ENCODE measurements around the gene ZXDC.

The ZXDC gene

DNA sequence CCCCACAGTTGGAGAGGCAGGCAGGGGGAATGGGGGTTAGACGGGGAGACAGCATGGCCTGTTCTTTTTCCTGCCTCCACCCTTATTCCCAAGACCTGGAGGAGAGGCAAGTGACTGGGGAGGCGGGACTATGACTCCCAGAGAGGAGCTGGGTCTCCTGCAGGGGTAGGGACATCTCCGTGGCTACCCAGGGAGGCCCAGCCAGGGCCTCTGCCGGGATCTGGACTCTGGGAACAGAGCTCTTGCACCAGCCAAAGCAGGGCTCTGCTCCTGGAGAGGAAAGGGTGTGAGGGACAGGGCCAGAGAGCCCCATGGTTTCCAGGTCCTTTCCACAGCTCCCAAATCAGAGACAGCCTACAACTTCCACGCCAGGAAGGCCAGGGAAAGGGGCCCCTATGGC, 58.2 kb downstream of the ZXDC start:
- H3K4me3 ChIP-seq (replicated peaks; ENCODE audit: low read depth, low read length) = no peak overlapping the region
- TF ChIP-seq, protein P1, sequence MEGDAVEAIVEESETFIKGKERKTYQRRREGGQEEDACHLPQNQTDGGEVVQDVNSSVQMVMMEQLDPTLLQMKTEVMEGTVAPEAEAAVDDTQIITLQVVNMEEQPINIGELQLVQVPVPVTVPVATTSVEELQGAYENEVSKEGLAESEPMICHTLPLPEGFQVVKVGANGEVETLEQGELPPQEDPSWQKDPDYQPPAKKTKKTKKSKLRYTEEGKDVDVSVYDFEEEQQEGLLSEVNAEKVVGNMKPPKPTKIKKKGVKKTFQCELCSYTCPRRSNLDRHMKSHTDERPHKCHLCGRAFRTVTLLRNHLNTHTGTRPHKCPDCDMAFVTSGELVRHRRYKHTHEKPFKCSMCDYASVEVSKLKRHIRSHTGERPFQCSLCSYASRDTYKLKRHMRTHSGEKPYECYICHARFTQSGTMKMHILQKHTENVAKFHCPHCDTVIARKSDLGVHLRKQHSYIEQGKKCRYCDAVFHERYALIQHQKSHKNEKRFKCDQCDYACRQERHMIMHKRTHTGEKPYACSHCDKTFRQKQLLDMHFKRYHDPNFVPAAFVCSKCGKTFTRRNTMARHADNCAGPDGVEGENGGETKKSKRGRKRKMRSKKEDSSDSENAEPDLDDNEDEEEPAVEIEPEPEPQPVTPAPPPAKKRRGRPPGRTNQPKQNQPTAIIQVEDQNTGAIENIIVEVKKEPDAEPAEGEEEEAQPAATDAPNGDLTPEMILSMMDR (IDR thresholded peaks at IDR 0.05; ENCODE audit: low read length, missing control alignments) = no peak
- DNase-seq (ENCODE audit: low read depth) = no peak

DNA sequence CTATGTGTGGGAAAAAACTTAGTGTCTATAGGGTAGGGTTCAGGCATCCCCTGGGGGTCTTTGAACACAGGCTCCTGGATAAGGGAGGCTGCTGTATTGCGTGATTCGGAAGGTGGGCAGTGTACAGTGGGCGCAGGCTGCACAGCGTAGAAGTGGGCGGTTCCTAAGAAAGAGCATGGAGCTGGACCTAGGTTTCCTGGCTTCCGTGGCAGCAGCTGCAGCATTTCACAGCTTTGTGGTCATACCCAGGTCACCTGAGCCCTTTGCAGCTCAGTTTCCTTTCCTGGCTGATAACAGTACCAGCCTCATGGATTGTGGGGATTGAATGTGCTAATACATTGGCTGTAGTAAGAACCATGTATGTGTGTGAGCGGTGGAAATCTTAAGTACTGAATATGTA, 58.7 kb downstream of the ZXDC start:
- no peak overlapping the region for H3K4me3 ChIP-seq (replicated peaks; ENCODE audit: low read depth, low read length)
- no peak for DNase-seq (ENCODE audit: low read depth)
- TF ChIP-seq, protein P1 (IDR thresholded peaks at IDR 0.05; ENCODE audit: low read length, missing control alignments) = no peak

DNA sequence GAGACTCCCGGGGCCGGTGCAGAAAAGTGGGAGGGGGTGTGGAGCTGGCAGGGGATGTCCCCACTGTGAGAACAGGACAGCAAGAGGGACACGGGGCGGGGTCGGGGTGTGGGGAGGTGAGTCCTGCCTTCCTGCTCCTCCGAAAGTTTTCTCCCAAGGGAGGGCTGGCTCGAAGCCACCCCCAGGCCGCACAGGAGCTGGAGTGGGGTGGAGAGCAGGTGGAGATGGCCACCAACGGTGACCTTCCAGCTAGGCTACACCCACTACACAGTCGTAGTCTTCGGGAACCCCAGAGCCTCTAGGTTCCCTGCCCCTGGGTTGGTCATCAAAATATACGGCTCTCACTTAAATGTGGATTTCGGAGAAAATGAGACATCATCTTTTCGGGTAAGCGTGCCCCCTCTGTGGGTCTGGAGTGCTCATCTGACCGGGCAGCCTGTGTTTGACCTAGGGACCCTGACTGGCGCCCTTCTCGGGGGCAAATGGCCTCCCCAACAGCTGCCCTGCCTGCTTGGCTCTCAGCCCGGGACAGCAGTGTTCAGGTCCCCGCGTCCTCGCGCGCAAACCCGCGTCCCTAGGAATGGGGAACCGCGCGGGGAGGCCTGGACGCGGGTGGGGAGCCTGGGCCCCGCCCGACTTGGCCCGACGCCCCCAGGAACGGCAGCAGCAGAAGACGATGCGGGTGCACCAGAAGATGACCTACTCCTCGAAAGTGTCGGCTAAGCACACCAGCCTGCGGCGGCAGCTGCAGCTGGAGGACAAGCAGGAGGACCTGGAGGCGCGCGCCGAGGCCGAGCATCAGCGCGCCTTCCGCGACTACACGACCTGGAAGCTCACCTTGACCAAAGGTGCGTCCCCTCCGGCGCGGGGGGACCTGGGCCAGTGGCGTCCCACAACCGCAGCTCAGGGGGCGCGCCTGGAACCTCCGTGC, 59.8 kb downstream of the ZXDC start:
- H3K4me3 ChIP-seq (replicated peaks; ENCODE audit: low read depth, low read length) = no peak overlapping the region
- TF ChIP-seq, protein P1 (IDR thresholded peaks at IDR 0.05; ENCODE audit: low read length, missing control alignments) = no peak
- DNase-seq (ENCODE audit: low read depth) = no peak

DNA sequence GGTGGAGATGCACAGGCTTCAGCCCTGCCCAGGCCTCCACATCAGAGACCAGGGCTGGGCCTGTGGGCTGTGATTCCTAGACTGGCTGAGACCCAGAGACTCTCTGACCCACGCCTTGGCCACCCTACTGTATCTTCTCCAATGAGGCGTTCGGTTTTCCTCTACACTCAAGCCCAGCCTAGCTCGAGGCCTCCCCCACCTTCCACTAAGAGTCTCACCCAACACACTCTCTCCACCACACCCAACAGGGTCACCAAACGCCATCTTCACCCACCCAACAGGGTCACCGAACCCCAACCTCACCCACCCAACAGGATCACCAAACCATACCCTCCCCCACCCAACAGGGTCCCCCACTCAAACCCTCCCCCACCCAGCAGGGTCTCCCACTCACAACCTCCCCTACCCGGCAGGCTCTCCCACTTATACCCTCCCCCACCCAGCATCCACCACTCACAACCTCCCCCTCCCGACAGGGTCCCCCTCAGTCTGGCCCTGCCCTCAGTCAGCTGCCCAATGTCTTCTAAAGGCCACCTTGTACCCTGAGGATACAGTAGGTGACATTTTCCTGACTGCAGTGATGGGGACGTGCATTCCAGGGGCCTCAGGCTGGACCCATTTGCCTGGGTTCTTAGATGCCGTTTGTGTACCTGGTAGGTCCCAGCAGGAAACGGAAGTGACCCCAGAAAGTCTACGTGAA, 60.6 kb downstream of the ZXDC start:
- no peak for DNase-seq (ENCODE audit: low read depth)
- no peak overlapping the region for H3K4me3 ChIP-seq (replicated peaks; ENCODE audit: low read depth, low read length)
- TF ChIP-seq, protein P1 (IDR thresholded peaks at IDR 0.05; ENCODE audit: low read length, missing control alignments) = no peak

DNA sequence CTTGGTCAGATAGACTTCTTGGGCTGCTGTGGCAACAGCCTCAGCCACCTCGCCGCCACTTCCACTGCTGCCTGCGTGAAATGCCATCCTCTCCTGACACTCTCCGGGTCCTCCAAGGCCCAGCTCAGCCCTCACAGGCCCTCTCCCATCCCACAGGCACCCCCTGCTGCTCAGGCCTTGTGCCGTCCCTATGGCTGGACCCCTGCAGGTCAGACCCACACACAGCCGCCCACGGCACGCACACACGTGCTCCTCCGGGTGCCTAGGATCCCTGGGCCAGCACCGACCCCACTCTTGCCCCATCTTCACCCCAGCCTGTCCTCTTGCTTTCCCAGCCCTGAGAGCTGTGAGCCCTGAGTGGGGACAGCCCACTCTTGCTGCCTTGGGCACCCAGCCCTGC, 61.3 kb downstream of the ZXDC start:
- DNase-seq (ENCODE audit: low read depth) = no peak
- TF ChIP-seq, protein P1 (IDR thresholded peaks at IDR 0.05; ENCODE audit: low read length, missing control alignments) = no peak
- no peak overlapping the region for H3K4me3 ChIP-seq (replicated peaks; ENCODE audit: low read depth, low read length)

DNA sequence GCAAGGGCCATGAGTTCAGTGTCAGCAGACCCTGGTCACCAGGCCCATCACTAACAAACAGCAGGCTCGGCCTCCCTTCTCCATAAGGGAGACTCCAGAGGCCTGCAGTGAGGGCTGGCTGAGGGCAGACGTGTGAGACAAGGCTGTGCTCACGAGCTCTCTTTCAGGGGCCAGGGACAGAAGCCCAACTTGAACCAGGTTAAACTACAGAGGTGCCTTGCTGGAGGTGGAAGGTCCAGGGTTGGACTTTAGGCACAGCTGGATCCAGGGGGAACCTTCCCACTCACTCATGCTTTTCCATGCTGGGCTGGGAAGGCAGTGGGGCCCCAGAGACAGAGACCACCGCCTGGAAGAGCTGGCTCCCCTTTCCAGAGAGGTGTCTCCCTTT, 62.0 kb downstream of the ZXDC start:
- H3K4me3 ChIP-seq (replicated peaks; ENCODE audit: low read depth, low read length) = no peak overlapping the region
- TF ChIP-seq, protein P1 (IDR thresholded peaks at IDR 0.05; ENCODE audit: low read length, missing control alignments) = no peak
- DNase-seq (ENCODE audit: low read depth) = no peak

All from fibroblast of pulmonary artery (primary cell).